Measurements from ENCODE around the gene PARP1.

The PARP1 gene

DNA sequence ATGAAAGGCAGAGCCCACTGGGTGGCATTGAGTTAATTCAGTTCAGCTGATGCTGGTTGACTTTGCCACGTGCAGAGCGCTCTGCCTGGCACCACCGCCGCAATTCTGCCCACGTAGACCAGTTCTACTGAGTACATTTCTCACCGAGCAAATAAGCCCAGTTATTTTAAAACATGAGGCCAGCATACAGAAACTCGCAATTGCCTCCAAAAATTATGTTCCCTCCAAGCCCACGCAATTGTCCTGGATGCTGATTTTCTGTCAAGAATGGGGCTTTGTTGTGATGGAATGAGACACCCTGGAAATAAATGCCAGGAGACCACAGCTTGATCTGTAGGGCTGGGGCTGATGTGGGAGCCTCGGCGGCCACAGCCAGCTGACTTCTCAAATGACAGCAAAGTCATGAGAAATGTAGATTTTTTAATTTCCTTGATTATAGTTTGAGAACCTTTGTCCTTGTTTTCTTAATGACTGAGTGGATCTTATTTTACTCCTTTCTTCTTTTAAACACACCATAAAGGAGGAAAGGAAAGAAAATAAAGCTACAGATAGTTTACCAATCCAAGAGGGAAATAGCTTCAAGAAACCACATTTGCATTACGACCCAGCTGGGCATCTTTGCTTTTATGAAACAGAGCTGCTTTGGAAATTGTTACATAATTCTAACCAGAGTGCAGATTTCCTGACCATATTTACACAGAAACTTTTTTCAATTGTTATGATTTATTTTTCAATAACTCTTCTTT, 11.6 kb upstream of the PARP1 start:
- in situ Hi-C loops (cut with HindIII; ENCODE audit: low sequenced_read_pairs) = no loop called here
- H3K4me3 ChIP-seq (ENCODE audit: low read depth, low read length) = no peak overlapping the region
- no peak for DNase-seq (ENCODE audit: low read depth)
- TF ChIP-seq, protein P1, sequence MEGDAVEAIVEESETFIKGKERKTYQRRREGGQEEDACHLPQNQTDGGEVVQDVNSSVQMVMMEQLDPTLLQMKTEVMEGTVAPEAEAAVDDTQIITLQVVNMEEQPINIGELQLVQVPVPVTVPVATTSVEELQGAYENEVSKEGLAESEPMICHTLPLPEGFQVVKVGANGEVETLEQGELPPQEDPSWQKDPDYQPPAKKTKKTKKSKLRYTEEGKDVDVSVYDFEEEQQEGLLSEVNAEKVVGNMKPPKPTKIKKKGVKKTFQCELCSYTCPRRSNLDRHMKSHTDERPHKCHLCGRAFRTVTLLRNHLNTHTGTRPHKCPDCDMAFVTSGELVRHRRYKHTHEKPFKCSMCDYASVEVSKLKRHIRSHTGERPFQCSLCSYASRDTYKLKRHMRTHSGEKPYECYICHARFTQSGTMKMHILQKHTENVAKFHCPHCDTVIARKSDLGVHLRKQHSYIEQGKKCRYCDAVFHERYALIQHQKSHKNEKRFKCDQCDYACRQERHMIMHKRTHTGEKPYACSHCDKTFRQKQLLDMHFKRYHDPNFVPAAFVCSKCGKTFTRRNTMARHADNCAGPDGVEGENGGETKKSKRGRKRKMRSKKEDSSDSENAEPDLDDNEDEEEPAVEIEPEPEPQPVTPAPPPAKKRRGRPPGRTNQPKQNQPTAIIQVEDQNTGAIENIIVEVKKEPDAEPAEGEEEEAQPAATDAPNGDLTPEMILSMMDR (IDR thresholded peaks at IDR 0.05; ENCODE audit: low read depth, low read length, missing control alignments) = no peak

- TF ChIP-seq, protein P1 (IDR thresholded peaks at IDR 0.05; ENCODE audit: low read depth, low read length, missing control alignments) = no peak
- H3K4me3 ChIP-seq (ENCODE audit: low read depth, low read length) = no peak overlapping the region
- in situ Hi-C loops (cut with HindIII; ENCODE audit: low sequenced_read_pairs) = no loop called here
- DNase-seq (ENCODE audit: low read depth) = no peak
Measured at GRCh38 chr1:226417830-226418546, 10.1 kb upstream of the PARP1 start.

- TF ChIP-seq, protein P1 (IDR thresholded peaks at IDR 0.05; ENCODE audit: low read depth, low read length, missing control alignments) = no peak
- in situ Hi-C loops (cut with HindIII; ENCODE audit: low sequenced_read_pairs) = no loop called here
- DNase-seq (ENCODE audit: low read depth) = no peak
- H3K4me3 ChIP-seq (ENCODE audit: low read depth, low read length) = no peak overlapping the region
Measured at GRCh38 chr1:226417350-226417749, 9.5 kb upstream of the PARP1 start.

GRCh38 chr1:226414098-226414698, 6.3 kb upstream of the PARP1 start:
- in situ Hi-C loops (cut with HindIII; ENCODE audit: low sequenced_read_pairs) = no loop called here
- no peak for DNase-seq (ENCODE audit: low read depth)
- TF ChIP-seq, protein P1 (IDR thresholded peaks at IDR 0.05; ENCODE audit: low read depth, low read length, missing control alignments) = no peak
- H3K4me3 ChIP-seq (ENCODE audit: low read depth, low read length) = no peak overlapping the region

DNA sequence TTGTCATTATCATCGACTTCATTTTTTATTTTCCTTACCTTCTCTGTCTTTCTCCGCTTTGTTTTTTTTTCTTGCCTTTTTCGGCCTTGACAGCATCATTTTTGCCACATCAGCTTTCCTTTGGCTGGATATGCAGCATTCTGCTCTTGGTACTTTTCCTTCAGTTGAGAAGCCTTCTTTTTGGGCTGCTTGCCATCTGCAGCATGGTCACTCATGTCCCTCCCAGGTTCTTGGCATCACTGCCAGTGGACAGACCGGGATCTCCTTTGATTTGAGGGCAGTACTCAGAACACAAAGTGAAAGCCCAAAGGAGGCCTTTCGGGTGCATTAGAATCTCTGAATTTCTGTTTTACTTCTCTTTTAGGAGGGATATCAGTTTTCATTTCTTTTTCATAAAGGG, 3.7 kb upstream of the PARP1 start:
- TF ChIP-seq, protein P1 (IDR thresholded peaks at IDR 0.05; ENCODE audit: low read depth, low read length, missing control alignments) = no peak
- DNase-seq (ENCODE audit: low read depth) = no peak
- in situ Hi-C loops (cut with HindIII; ENCODE audit: low sequenced_read_pairs) = no loop called here
- H3K4me3 ChIP-seq (ENCODE audit: low read depth, low read length) = no peak overlapping the region

DNA sequence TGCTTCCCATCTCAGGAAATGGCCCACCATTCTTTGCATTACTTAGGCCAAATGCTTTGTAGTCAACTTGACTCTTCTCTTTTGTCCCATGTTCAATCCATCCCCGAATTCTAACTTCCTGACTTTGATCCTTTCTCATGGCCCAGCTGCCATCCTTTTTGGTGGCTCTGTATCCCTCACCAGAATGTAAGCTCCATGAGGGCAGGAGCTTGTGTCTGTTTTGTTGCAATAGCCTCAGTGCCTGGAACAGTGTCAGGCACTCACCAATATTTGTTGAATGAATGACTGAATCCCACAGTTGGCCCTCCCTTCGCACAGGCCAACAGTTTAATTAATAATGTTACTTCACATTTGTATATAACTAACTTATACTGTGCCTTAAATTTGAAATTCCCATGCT, 3.1 kb upstream of the PARP1 start:
- TF ChIP-seq, protein P1 (IDR thresholded peaks at IDR 0.05; ENCODE audit: low read depth, low read length, missing control alignments) = no peak
- in situ Hi-C loops (cut with HindIII; ENCODE audit: low sequenced_read_pairs) = no loop called here
- no peak overlapping the region for H3K4me3 ChIP-seq (ENCODE audit: low read depth, low read length)
- no peak for DNase-seq (ENCODE audit: low read depth)

Measured in astrocyte of the cerebellum (primary cell).